ENCODE measurements around the gene C4orf36. TPM values are rescaled to one million over a fixed set of nuclear protein-coding genes. Genes with fewer than 3 reads are reported as not detected.

The C4orf36 gene
- total and polyA plus RNA-seq, 2 of the 8 experiments (the other 6 are each of a cell fraction or from before 2014, with no cell fraction given): 1.2 to 1.5 TPM

GRCh38 chr4:86938771-86939520 is 46.7 kb upstream of the C4orf36 start:
- Histone ChIP-seq H3K4me2 (ENCODE audit: insufficient read depth in 1 of 2, low read depth in 2 of 2, low read length in 2 of 2) (peak overlapping the region; percentile 7 to 12; a peak in 2 of 4 replicates), H4K20me1 (replicated peaks in 1 of 2; ENCODE audit: control insufficient read depth in 1 of 2, insufficient read depth in 2 of 2, low read length in 2 of 2) (peaks cover 5% of the 10 kb centered on the region in 2 experiments), H3K4ac (replicated peaks; ENCODE audit: insufficient read length, low read depth, low read length) (no peak overlapping the region), H3K9ac (replicated peaks in 1 of 4; ENCODE audit: extremely low read depth in 1 of 4, low read depth in 3 of 4, low read length in 3 of 4) (no peak overlapping the region), H3K23me2 (ENCODE audit: low read depth, low read length) (peaks cover 3% of the 10 kb centered on the region; the same call in 1 of the 2 replicates), H2BK120ac (replicated peaks; ENCODE audit: low read depth, low read length) (no peak overlapping the region), H2BK20ac (ENCODE audit: low read length) (no peak overlapping the region), H3K14ac (ENCODE audit: insufficient read length) (no peak overlapping the region), H4K91ac (replicated peaks; ENCODE audit: insufficient read length, low read length) (no peak overlapping the region), H2AK5ac (ENCODE audit: low read depth, low read length) (no peak overlapping the region), H4K8ac (ENCODE audit: extremely low read depth, insufficient read depth, low read length) (no peak overlapping the region), H2BK12ac (ENCODE audit: low read depth, low read length) (no peak overlapping the region), H3K4me3 (ENCODE audit: extremely low read depth in 1 of 4, insufficient read depth in 2 of 4, low read depth in 3 of 4, low read length in 4 of 4) (no peak overlapping the region), H3K79me1 (ENCODE audit: low read depth, low read length) (peaks cover 5% of the 10 kb centered on the region; the same call in 1 of the 2 replicates), H3K23ac (ENCODE audit: insufficient read length) (no peak overlapping the region), H2BK15ac (ENCODE audit: low read length) (no peak overlapping the region), H3K27me3 (replicated peaks in 1 of 4; ENCODE audit: control insufficient read depth in 3 of 4, extremely low read depth in 1 of 4, insufficient read depth in 3 of 4, low read length in 3 of 4) (no peaks in the 10 kb centered on the region), H2BK5ac (ENCODE audit: low read depth, low read length) (no peak overlapping the region), H3K36me3 (ENCODE audit: control insufficient read depth in 2 of 4, insufficient read depth in 4 of 4, low read length in 3 of 4) (no peaks in the 10 kb centered on the region), H3K9me3 (ENCODE audit: insufficient read depth in 2 of 2, low read depth in 1 of 2, low read length in 1 of 2) (no peaks in the 10 kb centered on the region), H3K4me1 (replicated peaks in 1 of 4; ENCODE audit: control insufficient read depth in 3 of 4, insufficient read depth in 4 of 4, low read length in 3 of 4) (peaks cover 0 to 5% (median 3%) of the 10 kb centered on the region in 4 experiments; a peak in 3 of 7 replicates), H3K18ac (ENCODE audit: extremely low read depth, low read length) (no peak overlapping the region), H3K27ac (ENCODE audit: low read depth, low read length) (no peak overlapping the region), H3K79me2 (ENCODE audit: control insufficient read depth in 1 of 2, insufficient read depth in 2 of 2, low read length in 2 of 2) (peaks cover 34 to 78% of the 10 kb centered on the region in 2 experiments), H2AFZ (ENCODE audit: low read length) (no peak overlapping the region), H3K56ac (replicated peaks; ENCODE audit: insufficient read length, low read depth, low read length) (no peak overlapping the region), H4K5ac (ENCODE audit: insufficient read length, low read depth, low read length) (no peak overlapping the region)
- FAIRE-seq: no peak
- WGBS, 2 experiments (ENCODE audit: extremely low coverage in 1 of 2, insufficient coverage in 1 of 2, insufficient read length in 1 of 2, insufficient replicate concordance in 2 of 2, low coverage in 1 of 2, low lambda C conversion rate in 2 of 2, missing lambda C conversion rate in 1 of 2): 95% methylated on average over 4 of the region's 4 CpGs; no CpG with 5 or more reads in 1 of the 2 experiments
- ChIA-PET CTCF (ENCODE audit: partially characterized antibody) (interaction anchor here (0.9 to 1.9 kb wide), 6 partner anchors 15 to 281 kb away, joined by 3 to 8 read pairs (median 4); partner anchors contain the start of gene KLHL8), POLR2A (ENCODE audit: partially characterized antibody) (interaction anchor here (1.0 to 15.3 kb wide), 4 partner anchors 14 to 66 kb away, joined by 3 to 319 read pairs (median 56); no protein-coding TSS in a partner anchor)
- no peak for DNase-seq (ENCODE audit: low read depth in 1 of 2, low spot score in 2 of 2)
- TF ChIP-seq HDAC2 (IDR thresholded peaks at IDR 0.05; ENCODE audit: borderline replicate concordance in 1 of 2, low read depth in 2 of 2, low read length in 2 of 2) (no peak), SIRT6 (IDR thresholded peaks at IDR 0.05; ENCODE audit: low read length) (no peak), BCL11A (IDR thresholded peaks at IDR 0.05; ENCODE audit: low read depth in 2 of 2, low read length in 2 of 2) (no peak), KDM4A (IDR thresholded peaks at IDR 0.05; ENCODE audit: low read depth, low read length, severe bottlenecking) (no peak), RNF2 (IDR thresholded peaks at IDR 0.05; ENCODE audit: borderline replicate concordance, low read depth, low read length, missing control alignments, poor library complexity, severe bottlenecking) (no peak), KDM5A (IDR thresholded peaks at IDR 0.05; ENCODE audit: low read length) (no peak), HDAC6 (IDR thresholded peaks at IDR 0.05; ENCODE audit: low read depth, low read length) (no peak), BRCA1 (IDR thresholded peaks at IDR 0.05; ENCODE audit: low read depth, low read length) (no peak), RXRA (IDR thresholded peaks at IDR 0.05; ENCODE audit: insufficient read depth, low read depth, low read length) (no peak), POU5F1 (IDR thresholded peaks at IDR 0.05; ENCODE audit: low read depth, low read length) (no peak), EP300 (IDR thresholded peaks at IDR 0.05; ENCODE audit: borderline replicate concordance in 1 of 2, low read depth in 2 of 2, low read length in 2 of 2) (no peak)

All from H1 (cell line).